ENCODE results near the gene CCT5.

DNA sequence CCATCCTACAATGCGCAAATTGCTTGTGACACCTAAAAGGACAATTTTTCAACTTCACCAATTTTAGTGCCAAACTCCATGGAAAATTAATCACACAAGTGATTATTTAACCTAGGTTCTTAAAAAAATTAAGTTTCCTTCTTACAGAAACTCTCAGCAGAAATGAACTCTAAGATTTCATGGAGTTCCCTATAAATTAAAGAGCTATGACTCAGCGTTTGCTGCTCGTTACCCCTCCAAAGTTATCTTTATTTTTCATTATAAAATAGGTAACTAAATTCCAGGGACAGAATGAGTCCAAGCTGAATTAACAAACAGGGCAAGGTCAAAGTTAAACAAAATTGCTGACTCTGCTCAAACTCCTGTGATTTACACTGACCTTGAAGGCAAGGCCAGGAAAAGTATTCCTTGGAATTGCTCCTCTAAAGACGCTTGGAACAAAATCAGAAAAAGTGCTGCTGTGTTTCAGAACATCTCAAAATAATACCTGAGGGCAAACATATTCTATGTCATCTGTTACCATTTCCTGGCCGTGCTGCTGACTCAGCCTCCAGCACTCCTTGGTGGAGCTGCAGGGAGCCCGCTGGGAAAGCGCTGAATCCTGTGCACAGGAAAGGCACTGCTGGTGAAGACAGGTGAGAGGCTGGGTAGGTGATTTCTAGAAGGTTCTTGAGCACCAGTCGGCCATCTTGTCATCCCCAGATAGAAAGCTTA, 60.1 kb downstream of the CCT5 start:
- TF ChIP-seq, protein P1, sequence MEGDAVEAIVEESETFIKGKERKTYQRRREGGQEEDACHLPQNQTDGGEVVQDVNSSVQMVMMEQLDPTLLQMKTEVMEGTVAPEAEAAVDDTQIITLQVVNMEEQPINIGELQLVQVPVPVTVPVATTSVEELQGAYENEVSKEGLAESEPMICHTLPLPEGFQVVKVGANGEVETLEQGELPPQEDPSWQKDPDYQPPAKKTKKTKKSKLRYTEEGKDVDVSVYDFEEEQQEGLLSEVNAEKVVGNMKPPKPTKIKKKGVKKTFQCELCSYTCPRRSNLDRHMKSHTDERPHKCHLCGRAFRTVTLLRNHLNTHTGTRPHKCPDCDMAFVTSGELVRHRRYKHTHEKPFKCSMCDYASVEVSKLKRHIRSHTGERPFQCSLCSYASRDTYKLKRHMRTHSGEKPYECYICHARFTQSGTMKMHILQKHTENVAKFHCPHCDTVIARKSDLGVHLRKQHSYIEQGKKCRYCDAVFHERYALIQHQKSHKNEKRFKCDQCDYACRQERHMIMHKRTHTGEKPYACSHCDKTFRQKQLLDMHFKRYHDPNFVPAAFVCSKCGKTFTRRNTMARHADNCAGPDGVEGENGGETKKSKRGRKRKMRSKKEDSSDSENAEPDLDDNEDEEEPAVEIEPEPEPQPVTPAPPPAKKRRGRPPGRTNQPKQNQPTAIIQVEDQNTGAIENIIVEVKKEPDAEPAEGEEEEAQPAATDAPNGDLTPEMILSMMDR (IDR thresholded peaks at IDR 0.05) = no peak
- no peak for TF ChIP-seq EZH2 (IDR thresholded peaks at IDR 0.05; ENCODE audit: borderline replicate concordance, insufficient read depth, low read depth, low read length, poor library complexity, severe bottlenecking)
